Cardiac muscle cell (in vitro differentiated cells and primary cell): Measurements from ENCODE around the gene MRC2. TPM values are rescaled to one million over a fixed set of nuclear protein-coding genes. Genes with fewer than 3 reads are reported as not detected.

Experiments
- DNase-seq, 2 donors: peaks; one replicate each; pipeline versions ENCODE4 v3.0.0 to v3.0.0-alpha.2; 2010 to 2017; ENCODE audit warnings: low read depth in 1 of 2, low spot score in 1 of 2
- H3K27ac ChIP-seq: fragments of 200-600 bp; sonication (generic); 2 replicates; pipeline ENCODE4 v1.5.1; 2016
- H3K27me3 ChIP-seq: fragments of 200-600 bp; sonication (generic); 2 replicates; pipeline ENCODE4 v1.6.0; 2016; ENCODE audit warnings: control low read depth
- H3K36me3 ChIP-seq: fragments of 200-600 bp; sonication (generic); 2 replicates; pipeline ENCODE4 v1.5.1; 2016; ENCODE audit warnings: control low read depth
- H3K4me1 ChIP-seq: fragments of 200-600 bp; sonication (generic); 2 replicates; pipeline ENCODE4 v1.8.1; 2017; ENCODE audit warnings: low read depth, mild to moderate bottlenecking, mixed run types
- H3K4me3 ChIP-seq: fragments of 200-600 bp; sonication (generic); 2 replicates; pipeline ENCODE4 v1.5.1; 2016; ENCODE audit warnings: mild to moderate bottlenecking
- H3K9me3 ChIP-seq: fragments of 200-600 bp; sonication (generic); 2 replicates; pipeline ENCODE4 v1.5.1; 2017; ENCODE audit warnings: low read depth, mild to moderate bottlenecking, control low read depth
- CTCF ChIP-seq: IDR thresholded peaks from 2 replicates; pipeline ENCODE4 v1.5.1; 2012; ENCODE audit warnings: low read depth, mild to moderate bottlenecking, low read length
- polyA plus RNA-seq: library from polyadenylated mRNA; unstranded; fragments of >200 nt; fragmentation: Nextera tagmentation; extraction: Ambion mirVana; gene quantifications from 2 replicates; pipeline ENCODE4 v1.2.1, GENCODE V29; 2016
- total RNA-seq: library from RNA; depleted of rRNA; stranded (reverse); fragments of >200 nt; gene quantifications from 2 replicates; pipeline ENCODE4 v1.2.3, GENCODE V29; 2016

The MRC2 gene
- total and polyA plus RNA-seq, 2 experiments from 2014 or later = 53.1 to 136 TPM

DNA sequence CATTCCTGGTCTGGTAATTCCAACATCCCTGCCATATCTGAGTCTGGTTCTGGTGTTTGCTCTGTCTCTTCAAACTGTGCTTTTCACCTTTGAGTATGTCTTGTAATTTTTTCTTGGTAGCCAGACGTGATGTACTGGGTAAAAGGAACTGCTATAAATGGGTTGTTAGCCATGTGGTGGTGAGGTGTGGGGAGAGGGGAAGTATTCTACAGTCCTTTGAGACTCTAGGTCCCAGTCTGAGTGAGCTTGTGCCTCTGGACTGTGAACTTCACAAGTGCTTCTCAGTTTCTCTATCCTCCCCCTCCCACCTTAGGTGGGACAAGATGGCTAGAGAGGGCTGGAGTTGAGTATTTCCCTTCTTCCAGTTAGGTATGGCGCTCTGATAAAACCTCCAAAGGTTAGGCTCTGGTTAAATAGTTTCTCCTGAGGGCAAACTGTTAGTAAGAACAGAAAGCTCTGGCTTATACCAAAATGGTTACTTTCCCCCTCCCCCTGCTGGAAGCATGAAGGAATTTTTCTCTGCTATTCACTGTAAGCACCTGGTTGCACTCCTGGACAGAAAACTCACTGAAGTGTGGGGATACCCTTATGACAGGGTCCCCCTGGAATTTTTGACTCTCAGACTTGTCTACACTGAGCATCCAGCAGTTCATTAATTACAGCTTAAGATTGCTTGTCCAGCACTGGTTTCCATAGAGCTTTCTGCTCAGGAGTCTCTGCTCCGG is 92.8 kb downstream of the MRC2 start:
- Histone ChIP-seq H3K27ac (no peak overlapping the region), H3K36me3 (no peaks in the 10 kb centered on the region), H3K4me3 (no peak overlapping the region), H3K9me3 (no peaks in the 10 kb centered on the region), H3K27me3 (no peaks in the 10 kb centered on the region), H3K4me1 (peaks cover 29% of the 10 kb centered on the region)
- TF ChIP-seq CTCF = peak; percentile 34
- no peak for DNase-seq

- TF ChIP-seq CTCF = no peak
- Histone ChIP-seq H3K36me3 (no peaks in the 10 kb centered on the region), H3K27ac (no peak overlapping the region), H3K9me3 (no peaks in the 10 kb centered on the region), H3K4me1 (peaks cover 26% of the 10 kb centered on the region), H3K4me3 (no peak overlapping the region), H3K27me3 (no peaks in the 10 kb centered on the region)
- DNase-seq = no peak
Observed at GRCh38 chr17:62722625-62723024, 95.2 kb downstream of the MRC2 start.

DNA sequence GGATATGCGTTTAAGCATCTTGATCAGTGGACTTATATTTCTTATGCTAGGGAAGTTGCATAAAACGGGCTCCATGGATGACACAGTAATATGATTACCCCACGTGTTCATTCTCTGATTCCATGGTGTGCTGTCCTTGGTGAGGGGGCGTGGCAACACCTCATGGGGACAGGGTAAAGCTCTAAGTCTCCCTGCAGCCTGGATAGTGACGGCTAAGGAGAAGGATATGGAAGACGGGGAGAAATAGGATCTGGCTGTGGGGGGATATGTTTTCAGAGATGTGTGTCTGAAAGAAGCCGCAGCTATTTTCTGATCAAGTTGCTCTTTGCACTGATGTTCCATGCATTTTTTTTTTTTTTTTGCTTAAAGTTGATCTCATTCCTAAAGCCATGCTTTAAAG is 96.4 kb downstream of the MRC2 start:
- Histone ChIP-seq H3K9me3 (no peaks in the 10 kb centered on the region), H3K4me1 (peaks cover 14% of the 10 kb centered on the region), H3K36me3 (no peaks in the 10 kb centered on the region), H3K4me3 (no peak overlapping the region), H3K27ac (no peak overlapping the region), H3K27me3 (no peaks in the 10 kb centered on the region)
- no peak for TF ChIP-seq CTCF
- DNase-seq = no peak

- TF ChIP-seq CTCF = no peak
- DNase-seq = no peak
- Histone ChIP-seq H3K36me3 (no peaks in the 10 kb centered on the region), H3K9me3 (no peaks in the 10 kb centered on the region), H3K4me3 (no peak overlapping the region), H3K27me3 (no peaks in the 10 kb centered on the region), H3K27ac (no peak overlapping the region), H3K4me1 (peaks cover 7% of the 10 kb centered on the region)
Observed at GRCh38 chr17:62724398-62725146, 97.1 kb downstream of the MRC2 start.

- no peak for TF ChIP-seq CTCF
- Histone ChIP-seq H3K4me3 (no peak overlapping the region), H3K4me1 (peaks cover 7% of the 10 kb centered on the region), H3K27me3 (no peaks in the 10 kb centered on the region), H3K36me3 (no peaks in the 10 kb centered on the region), H3K9me3 (no peaks in the 10 kb centered on the region), H3K27ac (no peak overlapping the region)
- DNase-seq = peak in 1 of 2 donors; percentile 45
Observed at GRCh38 chr17:62725791-62726249, 98.3 kb downstream of the MRC2 start.
